Astrocyte of the spinal cord (primary cell): ENCODE measurements around the gene IGF2BP1.

Experiments used
- DNase-seq: peaks from one replicate; pipeline ENCODE4 v3.0.0; 2011; ENCODE audit warnings: low read depth, low spot score
- H3K4me3 ChIP-seq: 2 replicates; pipeline ENCODE4 v1.5.1; 2011; ENCODE audit warnings: low read depth, mild to moderate bottlenecking, low read length, moderate library complexity
- CTCF ChIP-seq: IDR thresholded peaks from 2 replicates; pipeline ENCODE4 v1.5.1; 2012; ENCODE audit warnings: low read depth, mild to moderate bottlenecking, low read length, inconsistent platforms
- in situ Hi-C: cut with HindIII; loops from 2 replicates; pipeline ENCODE4 v1.10.0; 2017; ENCODE audit warnings: low sequenced_read_pairs

The IGF2BP1 gene

GRCh38 chr17:49013311-49014213, 16.4 kb downstream of the IGF2BP1 start:
- in situ Hi-C loops, result no loop called here
- H3K4me3 ChIP-seq, result no peak overlapping the region
- no peak for DNase-seq

GRCh38 chr17:49015179-49015923, 18.2 kb downstream of the IGF2BP1 start:
- H3K4me3 ChIP-seq, result no peak overlapping the region
- no peak for DNase-seq
- no peak for TF ChIP-seq CTCF
- in situ Hi-C loops, result no loop called here

More at GRCh38 chr17:49013311-49014213, 16.4 kb downstream of the IGF2BP1 start:
- no peak for TF ChIP-seq CTCF

- in situ Hi-C loops, result no loop called here
- no peak overlapping the region for H3K4me3 ChIP-seq
- TF ChIP-seq CTCF, result no peak
- no peak for DNase-seq
These were observed 19.0 kb downstream of the IGF2BP1 start for GRCh38 chr17:49015924-49016774.

GRCh38 chr17:49016775-49017463, 19.7 kb downstream of the IGF2BP1 start:
- no peak for TF ChIP-seq CTCF
- in situ Hi-C loops, result no loop called here
- peak; percentile 83 for DNase-seq

GRCh38 chr17:49018116-49018612, 21.0 kb downstream of the IGF2BP1 start:
- DNase-seq, result no peak
- TF ChIP-seq CTCF, result no peak
- in situ Hi-C loops, result no loop called here
- H3K4me3 ChIP-seq, result no peak overlapping the region

More at GRCh38 chr17:49016775-49017463, 19.7 kb downstream of the IGF2BP1 start:
- no peak overlapping the region for H3K4me3 ChIP-seq
